HCT116 (cell line): ENCODE measurements around the gene SERPING1. TPM values are rescaled to one million over a fixed set of nuclear protein-coding genes. Genes with fewer than 3 reads are reported as not detected.

Experiments
- ATAC-seq: fragments of 200-7000 bp; cut with Tn5 transposase; 2 replicates; pipeline ENCODE4 v1.9.1; 2020; ENCODE audit warnings: mild to moderate bottlenecking, moderate library complexity
- BruUV-seq: library from RNA; stranded (reverse); fragments of 400-500 nt; replicated peaks from 2 replicates; lab custom pipeline; 2021; lab: Mats Ljungman, UMichigan
- CTCF ChIA-PET: fragments of 300-600 bp; sonication (Branson Sonifier 250); formaldehyde crosslinking; loops from one replicate; lab custom pipeline; 2021; ENCODE audit warnings: antibody characterized with exemption; lab: Charles Lee
- POLR2A ChIA-PET: fragments of 300-600, 350-600 bp; sonication (Branson Sonifier 250); formaldehyde crosslinking; loops from one replicate; lab custom pipeline; 2021; ENCODE audit warnings: antibody characterized with exemption; lab: Charles Lee
- RAD21 ChIA-PET, 2 experiments: fragments of 300-600 bp; sonication (Branson Sonifier 250); formaldehyde crosslinking; loops; one replicate each; lab custom pipeline; 2023; ENCODE audit warnings: low total read pairs in 2 of 2; ENCODE audit not compliant: uncharacterized antibody in 2 of 2, unreplicated experiment in 2 of 2, low non-redundant PET in 1 of 2; lab: Charles Lee
- DNase-seq: peaks from one replicate; pipeline ENCODE4 v3.0.0-alpha.2; 2010; ENCODE audit warnings: low read depth, low spot score
- H2AFZ ChIP-seq: fragments of 200-600 bp; shearing (Covaris generic), sonication (generic); 2 replicates; pipeline ENCODE4 v1.6.1; 2017; ENCODE audit warnings: low read depth, mixed run types, mixed read lengths, antibody characterized with exemption, low read length; ENCODE audit not compliant: poor library complexity, severe bottlenecking
- H3K27ac ChIP-seq: 2 replicates; pipeline ENCODE4 v1.5.1; 2012; ENCODE audit warnings: low read depth, low read length
- H3K27me3 ChIP-seq: fragments of 200-600 bp; sonication (generic); 2 replicates; pipeline ENCODE4 v1.6.1; 2016; ENCODE audit warnings: mixed run types, low read length, mixed read lengths; ENCODE audit not compliant: insufficient read depth
- H3K36me3 ChIP-seq, 2 experiments: fragments of 200-500 bp in 1 of 2; fragments of 200-600 bp in 1 of 2; sonication (Bioruptor generic) in 1 of 2; sonication (generic) in 1 of 2; 2 replicates each; pipeline versions ENCODE4 v1.5.1 to v1.6.1; 2014 to 2016; ENCODE audit warnings: low read length in 2 of 2, inconsistent platforms in 1 of 2, mixed read lengths in 1 of 2, mixed run types in 1 of 2; ENCODE audit not compliant: insufficient read depth in 2 of 2, control insufficient read depth in 1 of 2
- H3K4me1 ChIP-seq, 2 experiments: fragments of 200-600 bp in 1 of 2; sonication (generic) in 1 of 2; 2 replicates each; pipeline versions ENCODE4 v1.5.1 to v1.6.1; 2012 to 2017; ENCODE audit warnings: low read length in 2 of 2, inconsistent platforms in 1 of 2, mild to moderate bottlenecking in 1 of 2, mixed read lengths in 1 of 2, mixed run types in 1 of 2, moderate library complexity in 1 of 2; ENCODE audit not compliant: insufficient read depth in 2 of 2, control insufficient read depth in 1 of 2
- H3K4me2 ChIP-seq: fragments of 200-600 bp; sonication (generic); 2 replicates; pipeline ENCODE4 v1.6.1; 2017; ENCODE audit warnings: mixed run types, low read length, mixed read lengths
- H3K4me3 ChIP-seq, 2 experiments: fragments of 200-600 bp in 1 of 2; sonication (generic) in 1 of 2; replicated peaks in 1 of 2; 2 replicates each; pipeline ENCODE4 v1.5.1; 2011 to 2016; ENCODE audit warnings: low read length in 2 of 2, control low read depth in 1 of 2, low read depth in 1 of 2, mild to moderate bottlenecking in 1 of 2, mixed read lengths in 1 of 2, mixed run types in 1 of 2
- H3K79me2 ChIP-seq: fragments of 200-600 bp; sonication (generic); 2 replicates; pipeline ENCODE4 v1.6.1; 2017; ENCODE audit warnings: mild to moderate bottlenecking, mixed run types, low read length, moderate library complexity, mixed read lengths; ENCODE audit not compliant: insufficient read depth
- H3K9ac ChIP-seq: fragments of 200-600 bp; sonication (generic); 2 replicates; pipeline ENCODE4 v1.6.1; 2016; ENCODE audit warnings: low read length, mixed read lengths
- H3K9me2 ChIP-seq: fragments of 200-600 bp; sonication (generic), shearing (Covaris generic); 2 replicates; pipeline ENCODE4 v1.6.1; 2017; ENCODE audit warnings: mixed run types, mild to moderate bottlenecking, moderate library complexity; ENCODE audit not compliant: insufficient read depth
- H3K9me3 ChIP-seq, 2 experiments: fragments of 200-500 bp in 1 of 2; fragments of 200-600 bp in 1 of 2; sonication (Bioruptor generic) in 1 of 2; sonication (generic) in 1 of 2; 2 replicates each; pipeline ENCODE4 v1.6.1; 2014 to 2017; ENCODE audit warnings: low read length in 2 of 2, mixed read lengths in 2 of 2, inconsistent platforms in 1 of 2, low read depth in 1 of 2, mild to moderate bottlenecking in 1 of 2, mixed run types in 1 of 2, moderate library complexity in 1 of 2; ENCODE audit not compliant: control insufficient read depth in 1 of 2, insufficient read depth in 1 of 2
- H4K20me1 ChIP-seq: fragments of 200-600 bp; sonication (generic), shearing (Covaris generic); 2 replicates; pipeline ENCODE4 v1.6.1; 2017; ENCODE audit warnings: mixed run types, mild to moderate bottlenecking, moderate library complexity; ENCODE audit not compliant: insufficient read depth
- CBX3 ChIP-seq: IDR thresholded peaks from 2 replicates; pipeline ENCODE4 v1.6.1; 2012; ENCODE audit warnings: low read depth
- EGR1 ChIP-seq: IDR thresholded peaks from 2 replicates; pipeline ENCODE4 v1.6.1; 2012; ENCODE audit warnings: low read depth
- ELF1 ChIP-seq: IDR thresholded peaks from 2 replicates; pipeline ENCODE4 v1.6.1; 2012; ENCODE audit warnings: low read depth, borderline replicate concordance
- EZH2 ChIP-seq: fragments of 200-600 bp; sonication (generic); IDR thresholded peaks from 2 replicates; pipeline ENCODE4 v1.6.1; 2017; ENCODE audit warnings: antibody characterized with exemption, mixed run types
- FOSL1 ChIP-seq: IDR thresholded peaks from 2 replicates; pipeline ENCODE4 v1.6.1; 2012; ENCODE audit warnings: low read depth
- JUND ChIP-seq: IDR thresholded peaks from 2 replicates; pipeline ENCODE4 v1.6.1; 2012
- POLR2A ChIP-seq: IDR thresholded peaks from 2 replicates; pipeline ENCODE4 v1.7.0; 2011; ENCODE audit warnings: borderline replicate concordance; ENCODE audit not compliant: insufficient read depth, insufficient read length; ENCODE audit errors: extremely low read depth
- RAD21 ChIP-seq: IDR thresholded peaks from 2 replicates; pipeline ENCODE4 v1.6.1; 2012; ENCODE audit warnings: low read depth, mild to moderate bottlenecking
- SIN3A ChIP-seq: IDR thresholded peaks from 2 replicates; pipeline ENCODE4 v1.6.1; 2012; ENCODE audit warnings: low read depth
- SRF ChIP-seq: IDR thresholded peaks from 2 replicates; pipeline ENCODE4 v1.6.1; 2012; ENCODE audit warnings: low read depth
- TCF7L2 ChIP-seq: IDR thresholded peaks from 2 replicates; pipeline ENCODE4 v1.7.0; 2011; ENCODE audit warnings: borderline replicate concordance, inconsistent platforms; ENCODE audit not compliant: insufficient read depth, insufficient read length; ENCODE audit errors: extremely low read depth
- YY1 ChIP-seq: IDR thresholded peaks from 2 replicates; pipeline ENCODE4 v1.6.1; 2011; ENCODE audit warnings: low read length, low read depth, moderate library complexity, mild to moderate bottlenecking; ENCODE audit not compliant: insufficient replicate concordance; ENCODE audit errors: extremely low read depth
- intact Hi-C: fragments of 100-400 bp; cut with micrococcal nuclease; formaldehyde crosslinking; loops from 2 replicates; pipeline ENCODE4 v1.10.0; 2022
- total RNA-seq: library from RNA; stranded (reverse); gene quantifications from one replicate; pipeline ENCODE4 v1.2.1, GENCODE V29; 2021; ENCODE audit not compliant: unreplicated experiment
- TF ChIP-seq, protein P1 (sequence below): IDR thresholded peaks from 2 replicates; pipeline ENCODE4 v1.6.1; 2011; ENCODE audit warnings: mild to moderate bottlenecking, low read length, moderate library complexity; ENCODE audit not compliant: insufficient replicate concordance; ENCODE audit errors: extremely low read depth
- TF ChIP-seq, protein P2 (sequence below): IDR thresholded peaks from 2 replicates; pipeline ENCODE4 v1.6.1; 2012
- TF ChIP-seq, protein P3 (sequence below): IDR thresholded peaks from 2 replicates; pipeline ENCODE4 v1.6.1; 2012; ENCODE audit warnings: low read depth
- TF ChIP-seq, protein P4 (sequence below), 3 experiments: fragments of 200-600 bp in 1 of 3; sonication (generic) in 1 of 3; IDR thresholded peaks in 2 of 3; conservative IDR thresholded peaks in 1 of 3; 2 replicates each; pipeline ENCODE4 v1.5.1; 2012 to 2017; ENCODE audit warnings: low read depth in 2 of 3, low read length in 2 of 3, antibody characterized with exemption in 1 of 3, borderline replicate concordance in 1 of 3, control low read depth in 1 of 3, mild to moderate bottlenecking in 1 of 3, mixed read lengths in 1 of 3, mixed run types in 1 of 3, moderate library complexity in 1 of 3; ENCODE audit not compliant: insufficient read depth in 1 of 3

Gene SERPING1
- total RNA-seq, 1 experiment from 2014 or later = 3.4 TPM

DNA sequence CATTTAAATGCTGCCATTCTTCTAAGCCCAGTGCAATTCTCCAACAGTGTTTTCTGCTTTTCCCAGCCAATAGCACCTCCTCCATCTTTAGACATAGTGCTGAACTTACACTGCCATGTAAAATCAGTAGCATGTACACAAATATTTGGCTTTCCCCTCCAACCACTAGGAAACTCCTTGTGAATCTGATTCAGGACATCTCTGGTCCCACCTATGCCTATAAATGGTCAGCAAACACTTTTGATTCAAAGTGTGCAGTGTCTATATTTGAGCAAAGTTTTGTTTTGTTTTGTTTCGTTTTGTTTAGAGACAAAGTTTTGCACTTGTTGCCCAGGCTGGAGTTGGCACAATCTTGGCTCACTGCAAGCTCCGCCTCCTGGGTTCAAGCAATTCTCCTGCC, 27.4 kb downstream of the SERPING1 start:
- no peaks in the 10 kb centered on the region for H3K4me1 ChIP-seq
- H4K20me1 ChIP-seq = no peaks in the 10 kb centered on the region
- H3K9me3 ChIP-seq = peaks cover 6 to 8% of the 10 kb centered on the region in 2 experiments; a peak in 3 of 4 replicates
- ChIA-PET CTCF (no interaction called here), POLR2A (no interaction called here), RAD21 (no interaction called here)
- no peaks in the 10 kb centered on the region for H3K9me2 ChIP-seq
- DNase-seq = no peak
- H3K4me3 ChIP-seq = no peak overlapping the region
- no peak for TF ChIP-seq JUND
- no peak for TF ChIP-seq ELF1
- TF ChIP-seq POLR2A = no peak
- no peak for TF ChIP-seq TCF7L2
- TF ChIP-seq RAD21 = no peak
- TF ChIP-seq, protein P1, sequence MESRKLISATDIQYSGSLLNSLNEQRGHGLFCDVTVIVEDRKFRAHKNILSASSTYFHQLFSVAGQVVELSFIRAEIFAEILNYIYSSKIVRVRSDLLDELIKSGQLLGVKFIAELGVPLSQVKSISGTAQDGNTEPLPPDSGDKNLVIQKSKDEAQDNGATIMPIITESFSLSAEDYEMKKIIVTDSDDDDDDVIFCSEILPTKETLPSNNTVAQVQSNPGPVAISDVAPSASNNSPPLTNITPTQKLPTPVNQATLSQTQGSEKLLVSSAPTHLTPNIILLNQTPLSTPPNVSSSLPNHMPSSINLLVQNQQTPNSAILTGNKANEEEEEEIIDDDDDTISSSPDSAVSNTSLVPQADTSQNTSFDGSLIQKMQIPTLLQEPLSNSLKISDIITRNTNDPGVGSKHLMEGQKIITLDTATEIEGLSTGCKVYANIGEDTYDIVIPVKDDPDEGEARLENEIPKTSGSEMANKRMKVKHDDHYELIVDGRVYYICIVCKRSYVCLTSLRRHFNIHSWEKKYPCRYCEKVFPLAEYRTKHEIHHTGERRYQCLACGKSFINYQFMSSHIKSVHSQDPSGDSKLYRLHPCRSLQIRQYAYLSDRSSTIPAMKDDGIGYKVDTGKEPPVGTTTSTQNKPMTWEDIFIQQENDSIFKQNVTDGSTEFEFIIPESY = no peak
- no peak for TF ChIP-seq SRF
- no peak for TF ChIP-seq EZH2
- TF ChIP-seq EGR1 = no peak
- TF ChIP-seq, protein P2, sequence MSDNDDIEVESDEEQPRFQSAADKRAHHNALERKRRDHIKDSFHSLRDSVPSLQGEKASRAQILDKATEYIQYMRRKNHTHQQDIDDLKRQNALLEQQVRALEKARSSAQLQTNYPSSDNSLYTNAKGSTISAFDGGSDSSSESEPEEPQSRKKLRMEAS = no peak
- no peak for TF ChIP-seq FOSL1
- no peak for TF ChIP-seq SIN3A
- TF ChIP-seq, protein P3, sequence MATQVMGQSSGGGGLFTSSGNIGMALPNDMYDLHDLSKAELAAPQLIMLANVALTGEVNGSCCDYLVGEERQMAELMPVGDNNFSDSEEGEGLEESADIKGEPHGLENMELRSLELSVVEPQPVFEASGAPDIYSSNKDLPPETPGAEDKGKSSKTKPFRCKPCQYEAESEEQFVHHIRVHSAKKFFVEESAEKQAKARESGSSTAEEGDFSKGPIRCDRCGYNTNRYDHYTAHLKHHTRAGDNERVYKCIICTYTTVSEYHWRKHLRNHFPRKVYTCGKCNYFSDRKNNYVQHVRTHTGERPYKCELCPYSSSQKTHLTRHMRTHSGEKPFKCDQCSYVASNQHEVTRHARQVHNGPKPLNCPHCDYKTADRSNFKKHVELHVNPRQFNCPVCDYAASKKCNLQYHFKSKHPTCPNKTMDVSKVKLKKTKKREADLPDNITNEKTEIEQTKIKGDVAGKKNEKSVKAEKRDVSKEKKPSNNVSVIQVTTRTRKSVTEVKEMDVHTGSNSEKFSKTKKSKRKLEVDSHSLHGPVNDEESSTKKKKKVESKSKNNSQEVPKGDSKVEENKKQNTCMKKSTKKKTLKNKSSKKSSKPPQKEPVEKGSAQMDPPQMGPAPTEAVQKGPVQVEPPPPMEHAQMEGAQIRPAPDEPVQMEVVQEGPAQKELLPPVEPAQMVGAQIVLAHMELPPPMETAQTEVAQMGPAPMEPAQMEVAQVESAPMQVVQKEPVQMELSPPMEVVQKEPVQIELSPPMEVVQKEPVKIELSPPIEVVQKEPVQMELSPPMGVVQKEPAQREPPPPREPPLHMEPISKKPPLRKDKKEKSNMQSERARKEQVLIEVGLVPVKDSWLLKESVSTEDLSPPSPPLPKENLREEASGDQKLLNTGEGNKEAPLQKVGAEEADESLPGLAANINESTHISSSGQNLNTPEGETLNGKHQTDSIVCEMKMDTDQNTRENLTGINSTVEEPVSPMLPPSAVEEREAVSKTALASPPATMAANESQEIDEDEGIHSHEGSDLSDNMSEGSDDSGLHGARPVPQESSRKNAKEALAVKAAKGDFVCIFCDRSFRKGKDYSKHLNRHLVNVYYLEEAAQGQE = no peak
- TF ChIP-seq CBX3 = no peak
- TF ChIP-seq, protein P4, sequence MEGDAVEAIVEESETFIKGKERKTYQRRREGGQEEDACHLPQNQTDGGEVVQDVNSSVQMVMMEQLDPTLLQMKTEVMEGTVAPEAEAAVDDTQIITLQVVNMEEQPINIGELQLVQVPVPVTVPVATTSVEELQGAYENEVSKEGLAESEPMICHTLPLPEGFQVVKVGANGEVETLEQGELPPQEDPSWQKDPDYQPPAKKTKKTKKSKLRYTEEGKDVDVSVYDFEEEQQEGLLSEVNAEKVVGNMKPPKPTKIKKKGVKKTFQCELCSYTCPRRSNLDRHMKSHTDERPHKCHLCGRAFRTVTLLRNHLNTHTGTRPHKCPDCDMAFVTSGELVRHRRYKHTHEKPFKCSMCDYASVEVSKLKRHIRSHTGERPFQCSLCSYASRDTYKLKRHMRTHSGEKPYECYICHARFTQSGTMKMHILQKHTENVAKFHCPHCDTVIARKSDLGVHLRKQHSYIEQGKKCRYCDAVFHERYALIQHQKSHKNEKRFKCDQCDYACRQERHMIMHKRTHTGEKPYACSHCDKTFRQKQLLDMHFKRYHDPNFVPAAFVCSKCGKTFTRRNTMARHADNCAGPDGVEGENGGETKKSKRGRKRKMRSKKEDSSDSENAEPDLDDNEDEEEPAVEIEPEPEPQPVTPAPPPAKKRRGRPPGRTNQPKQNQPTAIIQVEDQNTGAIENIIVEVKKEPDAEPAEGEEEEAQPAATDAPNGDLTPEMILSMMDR (IDR thresholded peaks at IDR 0.05 in 2 of 3, conservative IDR thresholded peaks at IDR 0.05 in 1 of 3; ENCODE audit: borderline replicate concordance in 1 of 3, insufficient read depth in 1 of 3, low read depth in 2 of 3, low read length in 2 of 3) = no peak
- TF ChIP-seq YY1 = no peak
- BruUV-seq = no TSS peak
- no peak for ATAC-seq
- H3K79me2 ChIP-seq = no peaks in the 10 kb centered on the region
- no peak overlapping the region for H3K9ac ChIP-seq
- no peak overlapping the region for H2AFZ ChIP-seq
- no peaks in the 10 kb centered on the region for H3K27me3 ChIP-seq
- no peak overlapping the region for H3K4me2 ChIP-seq
- intact Hi-C loops = no loop called here
- no peaks in the 10 kb centered on the region for H3K36me3 ChIP-seq
- H3K27ac ChIP-seq = no peak overlapping the region
